ENCODE results near the gene C1orf53.
A peak's percentile ranks its signal among the peaks of the same experiment; 100 is the strongest.
"Not testable (repeated sequence)": the region's sequence is repeated elsewhere in the genome, so short reads cannot be mapped to it uniquely, and the experiment has no call there.

C1orf53 gene

GRCh38 chr1:197902454-197903195 is at the start of gene C1orf53:
TSS of gene C1orf53 (plus strand) at chr1:197902630. CDS start at chr1:197902650, 20 bp downstream.
- peak; percentile 19 to 57 for DNase-seq (ENCODE audit: low read depth in 2 of 2)

GRCh38 chr1:197855751-197856150 is 46.7 kb upstream of the C1orf53 start:
- DNase-seq (ENCODE audit: low read depth in 2 of 2): not testable (repeated sequence)

DNA sequence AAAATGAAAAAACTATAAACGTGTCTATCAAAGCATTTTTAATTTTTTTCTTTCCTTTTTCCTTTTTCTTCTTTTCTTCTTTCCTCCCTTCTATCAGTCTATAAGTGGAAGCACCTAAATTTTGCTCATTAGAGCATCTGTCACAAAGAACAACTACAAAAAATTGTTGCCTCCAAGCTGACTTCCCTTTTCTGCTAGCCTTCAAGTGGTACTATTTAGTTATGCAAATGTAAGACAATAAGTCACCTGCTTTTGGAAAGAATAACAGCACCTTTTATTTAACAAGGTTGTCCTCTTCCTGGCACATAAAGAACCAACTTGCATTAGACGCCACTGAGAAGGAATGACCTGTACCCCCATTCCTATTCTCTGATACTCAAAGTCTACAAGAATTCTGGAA is 45.0 kb upstream of the C1orf53 start:
- DNase-seq (ENCODE audit: low read depth in 2 of 2): no peak

- DNase-seq (ENCODE audit: low read depth in 2 of 2): no peak
These were observed 43.4 kb upstream of the C1orf53 start for GRCh38 chr1:197859024-197859423.

- no peak for DNase-seq (ENCODE audit: low read depth in 2 of 2)
These were observed 40.2 kb upstream of the C1orf53 start for GRCh38 chr1:197862221-197862620.

DNA sequence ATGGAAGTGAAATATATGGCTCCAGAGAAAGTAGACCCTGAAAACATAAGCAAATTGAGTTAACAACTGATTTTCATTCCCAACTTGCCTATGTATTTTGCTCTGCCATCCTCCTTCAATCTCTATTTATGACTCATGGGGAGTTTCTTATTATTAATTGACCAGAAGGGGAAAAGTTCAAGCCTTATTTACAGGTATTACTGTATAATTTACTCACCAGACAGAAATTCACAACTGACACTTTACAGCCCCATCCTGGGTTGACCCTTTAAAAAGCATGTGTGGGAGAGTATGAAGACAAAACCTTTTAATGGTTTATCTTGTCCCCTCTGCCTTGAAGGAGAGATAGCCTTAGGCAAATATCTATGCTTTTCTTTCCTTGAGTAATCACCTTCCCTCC is 39.8 kb upstream of the C1orf53 start:
- no peak for DNase-seq (ENCODE audit: low read depth in 2 of 2)

DNA sequence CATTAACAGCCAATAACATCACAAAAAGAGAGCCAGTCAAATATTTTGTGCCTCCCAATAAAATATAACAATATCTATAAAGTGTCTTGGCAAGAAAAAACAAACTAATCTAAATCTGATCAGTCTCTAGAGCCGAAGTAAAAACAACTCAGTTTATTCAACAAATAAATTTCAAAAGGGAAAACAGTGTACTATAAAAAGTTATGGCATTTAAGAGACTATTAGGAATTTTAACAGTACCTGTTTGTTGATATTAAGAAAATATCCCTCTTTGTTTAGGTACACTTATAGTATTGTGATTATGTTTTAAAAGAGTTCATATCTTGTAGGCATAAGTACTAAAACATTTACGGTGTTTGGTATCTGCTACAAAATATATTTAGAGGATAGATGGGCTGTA is 36.6 kb upstream of the C1orf53 start:
- DNase-seq (ENCODE audit: low read depth in 2 of 2): no peak

DNA sequence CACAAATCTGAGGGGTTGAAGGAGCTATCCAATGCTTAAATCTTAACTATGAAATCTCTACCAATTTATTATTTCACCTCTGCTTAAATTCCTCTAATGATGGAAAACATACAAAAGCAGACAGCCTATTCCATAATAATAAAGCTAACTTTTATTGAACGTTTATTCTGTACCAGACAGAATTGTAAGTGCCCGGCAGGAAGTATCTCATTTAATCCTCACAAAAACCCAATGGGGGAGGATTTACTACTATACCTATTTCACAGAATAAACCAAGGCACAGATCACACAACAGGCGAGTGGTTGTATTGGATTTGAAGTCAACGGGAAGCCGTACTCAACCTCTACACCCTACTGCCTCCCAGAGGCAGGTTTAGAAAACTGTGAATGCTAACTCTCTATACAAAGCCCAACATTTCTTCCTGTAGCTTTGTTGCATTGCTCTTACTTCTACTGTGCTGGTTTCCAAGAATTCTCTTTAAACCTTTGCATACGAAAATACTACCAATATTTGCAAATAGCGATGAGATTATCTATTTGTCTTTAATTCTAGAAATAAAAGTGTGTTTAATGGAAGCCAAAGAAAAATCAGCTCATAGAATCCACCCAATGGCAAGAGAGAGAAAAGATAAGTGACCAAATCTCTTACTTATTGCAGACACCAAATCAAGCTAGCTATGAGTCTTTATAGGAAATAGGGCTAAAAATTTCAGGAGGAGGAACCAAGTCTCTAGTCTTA is 33.5 kb upstream of the C1orf53 start:
- peak in 1 of 2 donors; percentile 5 for DNase-seq (ENCODE audit: low read depth in 2 of 2)

- no peak for DNase-seq (ENCODE audit: low read depth in 2 of 2)
These were observed 32.8 kb upstream of the C1orf53 start for GRCh38 chr1:197869490-197870077.

- DNase-seq (ENCODE audit: low read depth in 2 of 2): no peak
These were observed 25.5 kb upstream of the C1orf53 start for GRCh38 chr1:197876894-197877293.

- DNase-seq (ENCODE audit: low read depth in 2 of 2): not testable (repeated sequence)
These were observed 22.0 kb upstream of the C1orf53 start for GRCh38 chr1:197880385-197880784.

DNA sequence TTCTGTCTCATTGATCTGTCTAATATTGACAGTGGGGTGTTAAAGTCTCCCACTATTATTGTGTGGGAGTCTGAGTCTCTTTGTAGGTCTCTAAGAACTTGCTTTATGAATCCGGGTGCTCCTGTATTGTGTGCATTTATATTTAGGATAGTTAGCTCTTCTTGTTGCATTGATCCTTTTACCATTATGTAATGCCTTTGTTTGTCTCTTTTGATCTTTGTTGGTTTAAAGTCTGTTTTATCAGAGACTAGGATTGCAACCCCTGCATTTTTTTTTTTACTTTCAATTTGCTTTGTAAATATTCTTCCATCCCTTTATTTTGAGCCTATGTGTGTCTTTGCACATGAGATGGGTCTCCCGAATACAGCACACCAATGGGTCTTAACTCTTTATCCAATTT is 20.2 kb upstream of the C1orf53 start:
- DNase-seq (ENCODE audit: low read depth in 2 of 2): not testable (repeated sequence)

DNA sequence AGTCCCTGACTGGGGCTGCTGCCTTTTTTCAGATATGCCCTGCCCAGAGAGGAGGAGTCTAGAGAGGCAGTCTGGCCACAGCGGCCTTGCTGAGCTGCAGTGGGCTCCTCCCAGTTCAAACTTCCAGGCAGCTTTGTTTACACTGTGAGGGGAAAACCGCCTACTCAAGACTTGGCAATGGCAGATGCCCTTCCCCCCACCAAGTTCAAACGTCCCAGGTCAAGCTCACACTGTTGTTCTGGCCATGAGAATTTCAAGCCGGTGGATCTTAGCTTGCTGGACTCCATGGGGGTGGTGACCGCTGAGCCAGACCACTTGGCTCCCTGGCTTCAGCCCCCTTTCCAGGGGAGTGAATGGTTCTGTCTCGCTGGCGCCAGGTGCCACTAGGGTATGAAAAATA is 18.3 kb upstream of the C1orf53 start:
- DNase-seq (ENCODE audit: low read depth in 2 of 2): no peak

GRCh38 chr1:197890936-197891335 is 11.5 kb upstream of the C1orf53 start:
- DNase-seq (ENCODE audit: low read depth in 2 of 2): no peak

DNA sequence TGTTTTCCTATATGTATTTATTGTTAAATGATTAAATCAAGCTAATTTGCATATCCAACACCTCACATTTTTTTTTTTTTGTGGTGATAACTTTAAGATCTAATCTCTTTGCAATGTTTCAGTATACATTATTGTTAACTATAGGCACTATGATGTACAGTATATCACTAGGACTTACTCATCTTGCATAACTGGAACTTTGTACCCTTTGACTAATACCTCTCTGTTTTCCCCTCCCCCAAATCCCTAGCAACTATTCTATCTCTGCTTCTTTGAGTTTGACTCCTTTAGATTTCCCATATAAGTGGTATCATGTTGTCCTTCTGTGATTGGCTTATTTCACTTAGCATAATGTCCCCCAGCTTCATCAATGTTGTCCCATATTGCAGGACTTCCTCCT is 9.7 kb upstream of the C1orf53 start:
- no peak for DNase-seq (ENCODE audit: low read depth in 2 of 2)

DNA sequence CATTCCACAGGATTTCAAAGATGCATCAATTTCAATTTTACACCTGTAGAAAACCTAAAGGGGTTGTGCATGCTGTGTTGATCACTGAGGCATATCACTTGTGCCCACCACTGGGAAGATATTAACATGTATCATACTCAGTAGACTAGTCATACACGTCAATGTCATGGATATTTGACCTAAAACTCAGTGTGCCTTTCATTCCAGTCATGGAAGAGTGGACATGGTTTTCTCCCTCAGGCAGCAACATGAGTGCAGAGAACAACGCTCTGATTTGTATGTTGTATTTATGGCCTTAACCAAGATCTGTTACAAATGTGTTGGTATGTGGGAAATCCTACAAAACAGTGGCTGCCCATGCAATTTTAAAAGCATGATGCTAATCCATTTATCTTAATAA is 6.1 kb upstream of the C1orf53 start:
- no peak for DNase-seq (ENCODE audit: low read depth in 2 of 2)

DNA sequence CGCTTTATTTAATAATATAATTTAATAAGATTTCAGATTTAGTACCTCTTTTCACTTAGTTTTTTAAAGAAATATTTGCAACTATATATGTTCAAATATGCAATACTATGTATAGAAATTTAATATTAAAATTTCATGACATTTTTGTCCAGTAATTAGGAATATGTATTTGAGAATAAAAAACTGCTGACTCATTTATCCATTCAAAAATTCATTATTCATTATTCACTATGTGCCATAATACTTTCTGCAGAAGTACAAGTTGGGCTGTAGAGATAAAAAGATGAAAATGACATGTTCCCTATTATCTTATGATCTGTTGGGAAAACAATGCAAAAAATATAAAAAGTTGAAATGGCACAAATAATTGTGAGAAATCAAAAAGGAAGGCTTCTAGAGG is 3.4 kb upstream of the C1orf53 start:
- DNase-seq (ENCODE audit: low read depth in 2 of 2): no peak

DNA sequence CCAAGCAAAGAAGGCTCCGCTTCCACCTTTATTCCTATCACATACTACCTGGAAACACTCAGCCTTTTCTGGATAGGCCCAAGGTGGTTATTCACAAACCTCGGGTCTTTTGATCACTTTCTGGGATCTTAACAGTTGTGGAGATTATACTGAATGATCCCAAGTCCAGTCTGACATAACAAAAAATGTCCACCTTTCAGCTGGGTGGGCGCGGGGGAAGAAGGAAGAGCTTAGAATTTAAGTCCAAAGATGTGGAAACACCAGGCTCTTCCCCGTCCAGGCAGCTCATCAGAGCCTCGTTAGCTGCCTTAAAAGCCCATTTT is 338 bp upstream of the C1orf53 start:
- DNase-seq (ENCODE audit: low read depth in 2 of 2): no peak

DNA sequence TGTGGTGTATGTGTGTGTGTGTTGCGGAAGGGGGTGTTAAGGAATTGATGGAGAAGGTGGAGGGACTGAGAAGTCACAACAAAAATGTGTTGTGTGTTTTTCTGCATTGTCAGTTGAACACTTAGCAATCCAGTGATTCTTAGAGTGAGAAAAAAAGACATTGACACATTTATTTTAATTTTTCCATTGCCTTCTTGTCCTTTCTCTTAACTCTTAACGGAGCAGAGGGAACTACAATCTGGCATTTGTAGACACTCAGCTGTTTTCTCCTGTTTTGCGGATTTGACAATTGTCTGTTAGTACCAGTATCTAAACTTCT is 725 bp downstream of the C1orf53 start:
- DNase-seq (ENCODE audit: low read depth in 2 of 2): no peak

DNA sequence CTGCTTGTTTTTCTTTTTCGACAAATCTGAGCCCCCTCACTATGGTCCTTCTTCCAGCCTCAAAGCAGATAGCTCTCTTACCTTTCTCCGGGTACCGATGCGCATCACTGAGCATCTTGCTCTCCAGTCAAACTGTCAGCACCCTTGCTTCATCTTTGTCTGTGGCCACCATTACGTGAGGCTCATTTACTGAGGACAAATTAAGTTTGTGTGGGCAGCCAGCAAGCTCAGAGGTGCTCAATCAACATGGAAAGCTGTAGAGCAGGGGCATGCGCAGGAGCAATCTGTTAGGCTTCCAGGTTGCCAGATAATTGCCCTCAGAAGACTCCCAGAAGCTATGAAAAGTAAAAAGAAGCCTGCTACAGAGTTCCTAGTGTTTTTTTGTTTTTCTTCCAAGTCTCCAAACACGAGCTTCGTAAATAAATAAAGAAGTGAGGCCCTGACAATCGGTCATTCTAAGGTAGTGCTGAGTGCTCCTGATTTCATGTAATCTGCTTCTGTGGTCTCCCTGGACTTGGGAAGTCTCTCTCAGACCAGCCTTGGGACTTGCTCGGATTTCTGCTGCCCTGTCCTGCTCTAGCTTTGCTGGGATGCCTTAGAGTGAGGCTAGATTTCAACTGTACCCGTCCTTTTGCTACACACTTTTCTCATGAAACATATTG is 1.8 kb downstream of the C1orf53 start:
- no peak for DNase-seq (ENCODE audit: low read depth in 2 of 2)

- DNase-seq (ENCODE audit: low read depth in 2 of 2): no peak
These were observed 3.4 kb downstream of the C1orf53 start for GRCh38 chr1:197905699-197906351.
